ENCODE results near the gene KLC3. TPM values are rescaled to one million over a fixed set of nuclear protein-coding genes. Genes with fewer than 3 reads are reported as not detected.

Gene KLC3
- total RNA-seq, 1 donor from 2014 or later, result 8.9 TPM

DNA sequence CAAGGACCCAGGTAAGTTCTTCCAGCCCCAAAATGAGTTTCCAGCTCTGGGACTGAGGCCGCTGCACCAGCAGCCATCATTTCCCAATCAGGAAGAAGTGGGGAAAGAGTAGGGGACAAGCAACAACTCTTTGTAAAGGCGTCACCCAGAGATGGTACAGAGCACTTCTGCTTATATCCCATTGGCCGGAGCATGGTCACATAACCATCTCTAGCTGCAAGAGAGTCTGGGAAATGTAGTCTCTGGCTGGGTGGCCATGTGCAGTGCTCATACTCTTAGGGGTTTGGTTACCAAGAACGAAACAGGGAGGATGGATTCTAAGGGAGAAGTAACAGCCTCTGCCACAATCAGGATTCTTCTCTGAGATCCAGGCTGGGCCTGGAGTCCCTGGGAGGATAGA lies 44.2 kb upstream of the KLC3 start:
- TF ChIP-seq, protein P1, sequence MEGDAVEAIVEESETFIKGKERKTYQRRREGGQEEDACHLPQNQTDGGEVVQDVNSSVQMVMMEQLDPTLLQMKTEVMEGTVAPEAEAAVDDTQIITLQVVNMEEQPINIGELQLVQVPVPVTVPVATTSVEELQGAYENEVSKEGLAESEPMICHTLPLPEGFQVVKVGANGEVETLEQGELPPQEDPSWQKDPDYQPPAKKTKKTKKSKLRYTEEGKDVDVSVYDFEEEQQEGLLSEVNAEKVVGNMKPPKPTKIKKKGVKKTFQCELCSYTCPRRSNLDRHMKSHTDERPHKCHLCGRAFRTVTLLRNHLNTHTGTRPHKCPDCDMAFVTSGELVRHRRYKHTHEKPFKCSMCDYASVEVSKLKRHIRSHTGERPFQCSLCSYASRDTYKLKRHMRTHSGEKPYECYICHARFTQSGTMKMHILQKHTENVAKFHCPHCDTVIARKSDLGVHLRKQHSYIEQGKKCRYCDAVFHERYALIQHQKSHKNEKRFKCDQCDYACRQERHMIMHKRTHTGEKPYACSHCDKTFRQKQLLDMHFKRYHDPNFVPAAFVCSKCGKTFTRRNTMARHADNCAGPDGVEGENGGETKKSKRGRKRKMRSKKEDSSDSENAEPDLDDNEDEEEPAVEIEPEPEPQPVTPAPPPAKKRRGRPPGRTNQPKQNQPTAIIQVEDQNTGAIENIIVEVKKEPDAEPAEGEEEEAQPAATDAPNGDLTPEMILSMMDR (IDR thresholded peaks at IDR 0.05; ENCODE audit: insufficient read depth, low read length, poor library complexity, severe bottlenecking), result no peak
- no peaks in the 10 kb centered on the region for H3K27me3 ChIP-seq (ENCODE audit: control insufficient read depth, insufficient read depth, low read length)
- no peak overlapping the region for H3K4me3 ChIP-seq (ENCODE audit: low read depth, low read length)
- H3K36me3 ChIP-seq (ENCODE audit: control insufficient read depth, insufficient read depth, low read length), result no peaks in the 10 kb centered on the region
- no peak for DNase-seq (ENCODE audit: low read depth)

DNA sequence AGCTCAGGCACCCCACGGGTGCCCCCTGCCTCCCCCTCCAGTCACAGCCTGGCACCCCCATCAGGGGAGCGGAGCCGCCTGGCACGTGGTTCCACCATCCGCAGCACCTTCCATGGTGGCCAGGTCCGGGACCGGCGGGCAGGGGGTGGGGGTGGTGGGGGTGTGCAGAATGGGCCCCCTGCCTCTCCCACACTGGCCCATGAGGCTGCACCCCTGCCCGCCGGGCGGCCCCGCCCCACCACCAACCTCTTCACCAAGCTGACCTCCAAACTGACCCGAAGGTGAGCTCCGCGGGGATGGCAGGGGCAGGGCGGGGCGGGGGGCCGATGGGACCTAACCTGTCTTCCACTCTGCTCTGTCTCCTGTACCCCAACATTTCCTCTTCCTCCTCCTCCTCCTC lies 42.9 kb upstream of the KLC3 start:
- Histone ChIP-seq H3K36me3 (ENCODE audit: control insufficient read depth, insufficient read depth, low read length) (no peaks in the 10 kb centered on the region), H3K27me3 (ENCODE audit: control insufficient read depth, insufficient read depth, low read length) (no peaks in the 10 kb centered on the region), H3K4me3 (ENCODE audit: low read depth, low read length) (no peak overlapping the region)
- TF ChIP-seq, protein P1 (IDR thresholded peaks at IDR 0.05; ENCODE audit: insufficient read depth, low read length, poor library complexity, severe bottlenecking), result no peak
- no peak for DNase-seq (ENCODE audit: low read depth)

DNA sequence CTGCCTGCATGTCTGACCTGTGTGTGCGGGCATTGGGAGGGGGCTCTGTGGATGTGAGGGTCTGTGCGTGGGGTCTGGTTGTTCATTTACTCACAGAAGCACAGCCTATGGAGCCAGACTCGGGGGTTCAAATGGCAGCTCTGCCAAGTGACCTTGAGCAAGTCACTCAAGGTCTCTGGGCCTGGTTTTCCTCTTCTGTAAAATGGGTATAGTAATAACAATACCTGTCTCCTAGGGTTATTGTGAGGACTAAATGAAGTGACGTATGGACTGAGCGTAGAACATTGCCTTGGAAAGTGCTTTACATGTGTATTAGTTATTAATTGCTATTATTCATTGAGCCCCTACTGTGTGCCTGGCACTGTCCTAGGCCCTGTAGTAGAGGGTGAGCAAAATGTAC lies 42.3 kb upstream of the KLC3 start:
- no peak overlapping the region for H3K4me3 ChIP-seq (ENCODE audit: low read depth, low read length)
- no peaks in the 10 kb centered on the region for H3K27me3 ChIP-seq (ENCODE audit: control insufficient read depth, insufficient read depth, low read length)
- H3K36me3 ChIP-seq (ENCODE audit: control insufficient read depth, insufficient read depth, low read length), result no peaks in the 10 kb centered on the region
- TF ChIP-seq, protein P1 (IDR thresholded peaks at IDR 0.05; ENCODE audit: insufficient read depth, low read length, poor library complexity, severe bottlenecking), result no peak
- no peak for DNase-seq (ENCODE audit: low read depth)

DNA sequence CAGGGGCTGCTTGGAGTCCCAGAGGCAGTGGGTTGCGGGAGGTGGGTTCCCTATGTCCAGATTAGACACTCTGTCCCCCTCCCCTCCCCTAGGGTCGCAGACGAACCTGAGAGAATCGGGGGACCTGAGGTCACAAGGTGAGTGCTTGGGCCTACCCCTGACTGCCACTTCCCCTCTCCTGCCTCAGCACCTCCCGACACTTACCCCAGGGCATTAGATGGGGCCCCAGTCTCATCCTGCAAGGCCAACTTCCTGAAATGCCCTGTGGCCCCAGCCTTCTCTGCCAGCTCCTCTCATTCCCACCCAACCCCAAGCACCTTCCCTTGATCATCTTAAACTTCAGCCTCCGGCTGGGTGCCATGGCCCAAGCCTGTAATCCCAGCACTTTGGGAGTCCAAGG lies 40.8 kb upstream of the KLC3 start:
- Histone ChIP-seq H3K4me3 (ENCODE audit: low read depth, low read length) (no peak overlapping the region), H3K36me3 (ENCODE audit: control insufficient read depth, insufficient read depth, low read length) (no peaks in the 10 kb centered on the region), H3K27me3 (ENCODE audit: control insufficient read depth, insufficient read depth, low read length) (peaks cover 3% of the 10 kb centered on the region)
- DNase-seq (ENCODE audit: low read depth), result no peak
- TF ChIP-seq, protein P1 (IDR thresholded peaks at IDR 0.05; ENCODE audit: insufficient read depth, low read length, poor library complexity, severe bottlenecking), result no peak

DNA sequence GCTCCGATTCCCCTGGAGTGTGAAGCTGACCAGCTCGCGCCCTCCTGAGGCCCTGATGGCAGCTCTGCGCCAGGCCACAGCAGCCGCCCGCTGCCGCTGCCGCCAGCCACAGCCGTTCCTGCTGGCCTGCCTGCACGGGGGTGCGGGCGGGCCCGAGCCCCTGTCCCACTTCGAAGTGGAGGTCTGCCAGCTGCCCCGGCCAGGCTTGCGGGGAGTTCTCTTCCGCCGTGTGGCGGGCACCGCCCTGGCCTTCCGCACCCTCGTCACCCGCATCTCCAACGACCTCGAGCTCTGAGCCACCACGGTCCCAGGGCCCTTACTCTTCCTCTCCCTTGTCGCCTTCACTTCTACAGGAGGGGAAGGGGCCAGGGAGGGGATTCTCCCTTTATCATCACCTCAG lies 38.1 kb upstream of the KLC3 start:
- H3K27me3 ChIP-seq (ENCODE audit: control insufficient read depth, insufficient read depth, low read length), result peaks cover 10% of the 10 kb centered on the region
- DNase-seq (ENCODE audit: low read depth), result no peak
- TF ChIP-seq, protein P1 (IDR thresholded peaks at IDR 0.05; ENCODE audit: insufficient read depth, low read length, poor library complexity, severe bottlenecking), result no peak
- no peaks in the 10 kb centered on the region for H3K36me3 ChIP-seq (ENCODE audit: control insufficient read depth, insufficient read depth, low read length)
- no peak overlapping the region for H3K4me3 ChIP-seq (ENCODE audit: low read depth, low read length)

DNA sequence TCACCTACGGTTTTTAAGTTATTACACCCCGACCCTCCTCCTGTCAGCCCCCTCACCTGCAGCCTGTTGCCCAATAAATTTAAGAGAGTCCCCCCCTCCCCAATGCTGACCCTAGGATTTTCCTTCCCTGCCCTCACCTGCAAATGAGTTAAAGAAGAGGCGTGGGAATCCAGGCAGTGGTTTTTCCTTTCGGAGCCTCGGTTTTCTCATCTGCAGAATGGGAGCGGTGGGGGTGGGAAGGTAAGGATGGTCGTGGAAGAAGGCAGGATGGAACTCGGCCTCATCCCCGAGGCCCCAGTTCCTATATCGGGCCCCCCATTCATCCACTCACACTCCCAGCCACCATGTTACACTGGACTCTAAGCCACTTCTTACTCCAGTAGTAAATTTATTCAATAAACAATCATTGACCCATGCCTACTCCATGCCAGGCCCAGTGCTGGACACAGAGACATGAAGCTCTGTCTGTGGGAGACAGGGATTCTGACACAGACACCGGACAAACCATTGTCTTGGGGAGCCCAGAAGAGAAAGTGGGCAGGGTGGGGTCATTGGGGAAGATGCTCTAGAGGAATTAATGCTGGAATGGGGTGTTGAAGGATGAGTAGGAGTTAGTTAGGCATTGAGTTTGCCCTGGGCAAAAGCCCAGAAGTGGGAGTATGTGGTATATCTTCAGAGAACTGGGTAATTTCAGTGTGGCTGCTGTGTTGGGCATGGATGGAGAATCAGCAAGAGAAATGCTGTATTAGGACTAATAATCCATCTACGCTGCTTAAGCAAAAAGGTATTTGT lies 37.1 kb upstream of the KLC3 start:
- Histone ChIP-seq H3K4me3 (ENCODE audit: low read depth, low read length) (no peak overlapping the region), H3K27me3 (ENCODE audit: control insufficient read depth, insufficient read depth, low read length) (peaks cover 10% of the 10 kb centered on the region), H3K36me3 (ENCODE audit: control insufficient read depth, insufficient read depth, low read length) (no peaks in the 10 kb centered on the region)
- DNase-seq (ENCODE audit: low read depth), result no peak
- TF ChIP-seq, protein P1 (IDR thresholded peaks at IDR 0.05; ENCODE audit: insufficient read depth, low read length, poor library complexity, severe bottlenecking), result no peak

All from kidney epithelial cell (primary cell).